Stomach (tissue), 4 donors: ENCODE data around the gene FYN.

Source experiments
- POLR2A ChIP-seq, 4 donors: fragments of 450-650 bp; IDR thresholded peaks; one replicate each; pipeline ENCODE4 v1.6.1; 2016; ENCODE audit warnings: antibody characterized with exemption in 4 of 4, control low read depth in 2 of 4, mild to moderate bottlenecking in 1 of 4, moderate library complexity in 1 of 4
- TF ChIP-seq, protein P1 (sequence below), 7 experiments: fragments of 450-650 bp in 4 of 7; fragments of 200-600 bp in 3 of 7; sonication (generic) in 3 of 7; IDR thresholded peaks; one replicate each; pipeline ENCODE4 v1.5.1; 2016 to 2019; ENCODE audit warnings: antibody characterized with exemption in 7 of 7, control low read depth in 2 of 7, mild to moderate bottlenecking in 1 of 7

DNA sequence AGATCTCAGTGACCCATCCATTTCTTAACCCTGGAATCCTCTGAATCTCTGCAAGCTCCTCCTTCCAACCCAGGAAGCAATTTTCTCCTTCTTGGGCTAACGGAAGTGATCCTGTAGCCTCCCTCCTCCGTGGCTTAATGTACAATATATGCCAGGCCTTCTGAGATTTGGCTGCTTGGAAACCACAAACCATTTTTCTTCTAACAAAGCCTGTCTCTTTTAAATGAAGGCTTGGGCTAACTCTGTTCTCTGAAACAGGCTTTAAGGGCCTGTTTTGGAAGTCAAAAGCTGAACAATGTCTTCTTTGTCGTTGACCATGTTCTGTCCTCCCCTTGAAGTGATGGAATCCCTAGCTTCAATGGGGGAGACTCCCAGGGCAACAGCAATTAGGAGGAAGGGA is 14.9 kb downstream of the FYN start:
- TF ChIP-seq POLR2A (IDR thresholded peaks at IDR 0.05), result no peak
- TF ChIP-seq, protein P1, sequence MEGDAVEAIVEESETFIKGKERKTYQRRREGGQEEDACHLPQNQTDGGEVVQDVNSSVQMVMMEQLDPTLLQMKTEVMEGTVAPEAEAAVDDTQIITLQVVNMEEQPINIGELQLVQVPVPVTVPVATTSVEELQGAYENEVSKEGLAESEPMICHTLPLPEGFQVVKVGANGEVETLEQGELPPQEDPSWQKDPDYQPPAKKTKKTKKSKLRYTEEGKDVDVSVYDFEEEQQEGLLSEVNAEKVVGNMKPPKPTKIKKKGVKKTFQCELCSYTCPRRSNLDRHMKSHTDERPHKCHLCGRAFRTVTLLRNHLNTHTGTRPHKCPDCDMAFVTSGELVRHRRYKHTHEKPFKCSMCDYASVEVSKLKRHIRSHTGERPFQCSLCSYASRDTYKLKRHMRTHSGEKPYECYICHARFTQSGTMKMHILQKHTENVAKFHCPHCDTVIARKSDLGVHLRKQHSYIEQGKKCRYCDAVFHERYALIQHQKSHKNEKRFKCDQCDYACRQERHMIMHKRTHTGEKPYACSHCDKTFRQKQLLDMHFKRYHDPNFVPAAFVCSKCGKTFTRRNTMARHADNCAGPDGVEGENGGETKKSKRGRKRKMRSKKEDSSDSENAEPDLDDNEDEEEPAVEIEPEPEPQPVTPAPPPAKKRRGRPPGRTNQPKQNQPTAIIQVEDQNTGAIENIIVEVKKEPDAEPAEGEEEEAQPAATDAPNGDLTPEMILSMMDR (IDR thresholded peaks at IDR 0.05), result no peak
